SU-DHL-6 (cell line): Measurements from ENCODE around the gene TMEM141.

Experiments
- H2AFZ ChIP-seq: fragments of 200-600 bp; sonication (generic); 2 replicates; pipeline ENCODE4 v1.6.1; 2014; ENCODE audit warnings: low read depth, mild to moderate bottlenecking, moderate library complexity, mixed read lengths, antibody characterized with exemption, low read length; ENCODE audit not compliant: severe bottlenecking
- H3F3A ChIP-seq: fragments of 200-600 bp; shearing (Covaris generic); 2 replicates; pipeline ENCODE4 v1.6.0; 2016; ENCODE audit warnings: antibody characterized with exemption, mild to moderate bottlenecking; ENCODE audit not compliant: insufficient read depth
- H3K27ac ChIP-seq: fragments of 200-600 bp; sonication (generic); 2 replicates; pipeline ENCODE4 v1.5.1; 2016; ENCODE audit warnings: low read depth, mild to moderate bottlenecking, low read length, moderate library complexity, mixed read lengths
- H3K27me3 ChIP-seq: fragments of 200-600 bp; sonication (generic), shearing (Covaris generic); 2 replicates; pipeline ENCODE4 v1.6.0; 2014; ENCODE audit warnings: mild to moderate bottlenecking, low read length
- H3K36me3 ChIP-seq: fragments of 200-600 bp; sonication (generic); 2 replicates; pipeline ENCODE4 v1.6.1; 2014; ENCODE audit warnings: mild to moderate bottlenecking, low read length, mixed read lengths
- H3K4me2 ChIP-seq: fragments of 300-600, 200-600 bp; shearing (Covaris generic), sonication (generic); 2 replicates; pipeline ENCODE4 v1.6.0; 2014; ENCODE audit warnings: low read length, low read depth, mild to moderate bottlenecking; ENCODE audit not compliant: poor library complexity, severe bottlenecking
- H3K4me3 ChIP-seq: fragments of 200-600 bp; sonication (generic); 2 replicates; pipeline ENCODE4 v1.5.1; 2014; ENCODE audit warnings: antibody characterized with exemption, low read length, mild to moderate bottlenecking, mixed read lengths; ENCODE audit not compliant: insufficient read depth, poor library complexity, severe bottlenecking
- H3K79me2 ChIP-seq: fragments of 200-600 bp; sonication (generic); 2 replicates; pipeline ENCODE4 v1.6.1; 2014; ENCODE audit warnings: mild to moderate bottlenecking, low read length, moderate library complexity; ENCODE audit not compliant: insufficient read depth
- H3K9ac ChIP-seq: fragments of 200-600 bp; sonication (generic); 2 replicates; pipeline ENCODE4 v1.7.0; 2014; ENCODE audit warnings: mild to moderate bottlenecking, low read length
- H3K9me2 ChIP-seq: fragments of 200-600 bp; sonication (generic); replicated peaks from 2 replicates; pipeline ENCODE4 v1.6.1; 2014; ENCODE audit warnings: low read length; ENCODE audit not compliant: insufficient read depth
- H3K9me3 ChIP-seq: fragments of 200-600 bp; sonication (generic); 2 replicates; pipeline ENCODE4 v1.6.1; 2014; ENCODE audit warnings: low read length, mixed read lengths; ENCODE audit not compliant: insufficient read depth
- H4K20me1 ChIP-seq: fragments of 200-600 bp; sonication (generic); 2 replicates; pipeline ENCODE4 v1.6.1; 2014; ENCODE audit warnings: low read depth, mild to moderate bottlenecking, antibody characterized with exemption, low read length, moderate library complexity, mixed read lengths
- CTCF ChIP-seq: fragments of 200-600 bp; sonication (generic); IDR thresholded peaks from one replicate; pipeline ENCODE4 v1.5.1; 2017; ENCODE audit warnings: antibody characterized with exemption, mild to moderate bottlenecking, low read length, moderate library complexity; ENCODE audit not compliant: insufficient read depth, poor library complexity, severe bottlenecking
- EZH2phosphoT487 ChIP-seq: fragments of 200-600 bp; sonication (generic), shearing (Covaris generic); conservative IDR thresholded peaks from 2 replicates; pipeline ENCODE4 v1.6.1; 2018; ENCODE audit warnings: mild to moderate bottlenecking, antibody characterized with exemption, low read length, moderate library complexity, mixed read lengths

Gene TMEM141

GRCh38 chr9:136743639-136744211, 47.4 kb upstream of the TMEM141 start:
- no peaks in the 10 kb centered on the region for H3K9me3 ChIP-seq
- H3F3A ChIP-seq: no peaks in the 10 kb centered on the region
- no peak overlapping the region for H3K4me3 ChIP-seq
- no peak overlapping the region for H3K9ac ChIP-seq
- H3K27me3 ChIP-seq: no peaks in the 10 kb centered on the region; the same call in 1 of the 2 replicates
- no peak overlapping the region for H2AFZ ChIP-seq
- H3K4me2 ChIP-seq: no peak overlapping the region
- H3K27ac ChIP-seq: no peak overlapping the region
- TF ChIP-seq EZH2phosphoT487 (no peak), CTCF (no peak)
- no peaks in the 10 kb centered on the region for H3K79me2 ChIP-seq
- H3K36me3 ChIP-seq: no peaks in the 10 kb centered on the region
- no peaks in the 10 kb centered on the region for H4K20me1 ChIP-seq
- no peaks in the 10 kb centered on the region for H3K9me2 ChIP-seq

GRCh38 chr9:136744773-136745172, 46.4 kb upstream of the TMEM141 start:
- no peak overlapping the region for H2AFZ ChIP-seq
- no peaks in the 10 kb centered on the region; the same call in 1 of the 2 replicates for H3K27me3 ChIP-seq
- TF ChIP-seq EZH2phosphoT487: no peak
- TF ChIP-seq CTCF: no peak
- no peak overlapping the region for H3K27ac ChIP-seq
- no peak overlapping the region for H3K4me2 ChIP-seq
- no peaks in the 10 kb centered on the region for H3K36me3 ChIP-seq
- no peaks in the 10 kb centered on the region for H3K9me2 ChIP-seq
- no peaks in the 10 kb centered on the region for H4K20me1 ChIP-seq
- H3F3A ChIP-seq: no peaks in the 10 kb centered on the region
- H3K79me2 ChIP-seq: no peaks in the 10 kb centered on the region
- no peak overlapping the region for H3K9ac ChIP-seq
- no peak overlapping the region for H3K4me3 ChIP-seq
- H3K9me3 ChIP-seq: no peaks in the 10 kb centered on the region

GRCh38 chr9:136745389-136746154, 45.6 kb upstream of the TMEM141 start:
- no peaks in the 10 kb centered on the region for H4K20me1 ChIP-seq
- no peak overlapping the region for H2AFZ ChIP-seq
- H3K27ac ChIP-seq: no peak overlapping the region
- H3K4me2 ChIP-seq: no peak overlapping the region
- H3K9me3 ChIP-seq: no peaks in the 10 kb centered on the region
- no peak overlapping the region for H3K4me3 ChIP-seq
- H3K79me2 ChIP-seq: no peaks in the 10 kb centered on the region
- H3K9ac ChIP-seq: no peak overlapping the region
- no peaks in the 10 kb centered on the region; the same call in 1 of the 2 replicates for H3K27me3 ChIP-seq
- TF ChIP-seq EZH2phosphoT487: no peak
- no peak for TF ChIP-seq CTCF
- no peaks in the 10 kb centered on the region for H3K36me3 ChIP-seq
- H3F3A ChIP-seq: no peaks in the 10 kb centered on the region
- no peaks in the 10 kb centered on the region for H3K9me2 ChIP-seq
